Gastrocnemius medialis (tissue), 4 donors: ENCODE measurements around the gene MRPL27.

Experiments
- CTCF ChIP-seq, 5 experiments: fragments of 450-650 bp in 3 of 5; fragments of 200-600 bp in 2 of 5; sonication (generic) in 2 of 5; IDR thresholded peaks in 4 of 5; conservative IDR thresholded peaks in 1 of 5; 1 replicate in 4 of 5; 2 replicates in 1 of 5; pipeline ENCODE4 v1.5.1; 2016 to 2019; ENCODE audit warnings: antibody characterized with exemption in 5 of 5, mild to moderate bottlenecking in 3 of 5, moderate library complexity in 3 of 5
- POLR2A ChIP-seq, 2 donors: fragments of 450-650 bp; IDR thresholded peaks; one replicate each; pipeline ENCODE4 v1.6.1; 2017; ENCODE audit warnings: antibody characterized with exemption in 2 of 2, mild to moderate bottlenecking in 2 of 2, moderate library complexity in 2 of 2

- TF ChIP-seq CTCF (IDR thresholded peaks at IDR 0.05 in 4 of 5, conservative IDR thresholded peaks at IDR 0.05 in 1 of 5) (no peak), POLR2A (IDR thresholded peaks at IDR 0.05) (no peak)
Measured at GRCh38 chr17:50319306-50320004, 53.5 kb downstream of the MRPL27 start.
